Stimulated activated CD8-positive, alpha-beta memory T cell treated with anti-CD3 and anti-CD28 coated beads, Interleukin-12 subunit alpha, Interleukin-12 subunit beta, amount 100 ng/mL, for 4 hours (primary cell): ENCODE measurements around the gene PPP1R36.
A peak's percentile ranks its signal among the peaks of the same experiment; 100 is the strongest.
"Not testable (repeated sequence)": the region's sequence is repeated elsewhere in the genome, so short reads cannot be mapped to it uniquely, and the experiment has no call there.

Experiments used
- DNase-seq: peaks from one replicate; pipeline ENCODE4 v3.0.0-alpha.2; 2020; ENCODE audit warnings: low read depth

Gene PPP1R36, protein sequence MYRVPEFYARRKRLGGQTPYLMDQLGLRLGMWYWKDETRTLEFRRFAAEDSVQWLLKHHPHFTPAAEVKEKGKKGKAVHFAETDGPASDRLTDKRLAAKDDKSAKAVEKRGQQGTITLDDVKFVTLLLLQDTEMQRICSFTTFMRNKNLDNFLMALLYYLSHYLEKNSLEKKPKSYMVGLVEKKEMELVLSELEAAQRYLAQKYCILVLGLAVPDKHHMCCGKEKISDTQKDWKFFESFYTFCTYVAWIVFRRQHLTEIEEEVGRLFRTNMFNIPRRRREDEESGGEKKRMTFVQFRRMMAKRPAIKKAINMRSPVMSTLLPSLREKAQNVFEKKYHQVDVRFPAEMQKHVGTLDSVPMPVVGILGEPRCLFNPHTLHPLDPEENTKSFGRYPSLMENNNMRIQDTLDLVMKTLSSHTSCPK

DNA sequence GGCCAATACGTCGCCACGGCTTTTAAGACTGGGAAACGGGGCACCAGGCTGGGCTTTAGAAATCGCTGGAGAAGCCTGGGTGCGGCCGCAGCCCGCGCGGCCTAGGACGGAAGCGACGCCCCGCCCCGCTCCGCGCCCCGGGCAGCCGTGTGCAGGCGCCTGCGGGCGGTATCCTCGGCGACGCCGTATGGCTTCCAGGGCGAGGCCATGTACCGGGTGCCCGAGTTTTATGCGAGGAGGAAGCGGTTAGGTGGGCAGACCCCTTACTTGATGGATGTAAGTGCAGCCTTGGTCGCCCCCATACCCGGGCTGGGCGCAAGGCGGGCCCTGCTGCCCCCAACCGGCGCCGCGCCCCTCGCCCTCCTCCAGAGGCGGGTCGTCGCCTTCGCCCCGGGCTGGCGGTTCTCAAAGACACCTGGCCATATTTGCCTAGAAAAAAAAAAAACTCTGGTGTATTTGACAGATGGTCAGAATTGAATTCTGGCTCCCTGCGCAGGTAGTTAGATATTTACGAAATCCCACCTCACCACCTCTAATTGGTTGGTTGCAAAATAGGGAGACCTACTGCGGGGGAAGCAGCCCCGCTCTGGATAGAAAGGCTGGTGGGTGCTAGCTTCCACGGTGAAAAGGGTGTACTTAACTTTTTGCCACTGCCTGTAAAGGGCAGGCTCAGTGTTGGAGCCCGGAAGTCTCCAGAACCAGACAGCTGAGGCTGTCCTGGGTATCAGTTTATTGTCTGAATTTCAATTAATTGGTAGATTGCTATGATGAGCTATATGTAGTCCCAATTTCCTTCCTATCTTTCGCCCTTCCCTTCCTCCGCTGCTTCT lies at the start of gene PPP1R36:
TSS of gene PPP1R36 (plus strand) at position 171 of the 830 bp plus-strand sequence. CDS start at position 208, 37 bp downstream.
- DNase-seq: peak; percentile 10

DNA sequence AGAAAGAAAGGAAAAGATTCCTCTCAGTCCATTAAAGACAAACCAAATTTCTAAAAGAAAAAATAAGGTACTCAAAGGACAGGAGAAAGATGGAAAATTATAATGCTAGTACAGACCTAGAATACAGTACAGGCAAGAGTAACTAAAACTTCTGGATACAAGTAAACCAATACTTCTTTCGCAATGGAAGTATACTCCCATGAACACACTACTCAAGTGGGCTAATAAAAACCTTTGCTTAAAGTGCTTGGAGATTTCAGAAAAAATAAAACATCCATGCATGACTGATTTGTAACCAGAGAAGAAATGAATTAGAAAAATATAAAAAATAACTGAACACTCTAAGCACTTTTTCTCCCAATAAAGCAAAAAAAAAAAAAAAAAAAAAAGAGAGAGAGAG lies 49.7 kb upstream of the PPP1R36 start:
- DNase-seq: no peak

DNA sequence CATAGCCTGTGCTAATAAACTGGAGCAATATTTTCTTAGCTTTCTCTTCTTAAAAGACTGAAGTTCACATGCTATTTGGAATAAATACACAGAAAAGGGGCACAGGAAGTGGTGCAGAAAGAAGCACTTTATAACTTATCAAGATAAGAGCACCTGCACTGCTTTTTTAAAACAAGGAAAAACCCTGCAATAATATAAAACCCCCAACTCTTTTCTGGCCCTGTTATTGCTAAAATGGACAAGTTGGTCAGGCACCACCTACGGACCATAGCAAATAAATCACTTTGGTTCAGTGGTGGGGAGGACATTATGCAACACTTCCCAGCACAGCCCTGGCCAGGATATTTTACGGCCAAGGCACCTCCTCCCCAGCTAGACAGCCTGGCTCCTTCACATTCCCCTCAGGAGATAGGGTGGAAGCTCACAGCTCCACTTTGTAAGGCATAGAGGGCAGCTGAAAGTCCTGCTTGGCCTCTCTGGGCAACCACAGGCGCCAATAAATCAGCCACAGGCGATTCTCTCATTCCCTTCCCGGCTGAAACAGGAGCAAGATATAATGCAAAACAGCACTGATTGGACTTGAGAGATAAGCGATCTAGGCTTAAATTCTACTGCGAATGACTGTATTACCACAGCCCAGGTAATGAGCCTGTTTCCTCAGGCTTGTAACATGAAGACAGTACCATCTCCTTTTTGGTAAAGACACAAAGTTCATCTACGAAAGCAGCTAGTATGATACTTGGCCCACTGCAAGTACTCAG lies 48.2 kb upstream of the PPP1R36 start:
- no peak for DNase-seq

DNA sequence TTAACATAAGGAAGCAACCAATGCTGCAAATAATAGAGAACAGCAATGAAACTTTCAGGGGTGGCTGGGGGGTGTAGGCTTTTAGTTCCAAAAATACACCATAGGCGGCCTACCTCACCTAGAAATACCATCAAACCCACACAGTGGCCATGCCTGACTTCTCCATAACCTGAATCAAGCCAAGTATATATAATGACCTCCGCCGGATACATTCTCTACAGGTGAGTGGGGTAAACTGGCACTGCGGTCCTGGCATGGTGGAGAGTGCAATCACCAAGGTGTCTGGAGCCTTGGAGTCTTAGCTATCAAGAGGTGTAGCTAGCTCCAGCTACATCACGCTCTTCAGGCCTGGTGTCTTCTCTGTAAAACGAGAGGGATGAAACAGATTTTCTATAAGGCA lies 47.3 kb upstream of the PPP1R36 start:
- DNase-seq: no peak

DNA sequence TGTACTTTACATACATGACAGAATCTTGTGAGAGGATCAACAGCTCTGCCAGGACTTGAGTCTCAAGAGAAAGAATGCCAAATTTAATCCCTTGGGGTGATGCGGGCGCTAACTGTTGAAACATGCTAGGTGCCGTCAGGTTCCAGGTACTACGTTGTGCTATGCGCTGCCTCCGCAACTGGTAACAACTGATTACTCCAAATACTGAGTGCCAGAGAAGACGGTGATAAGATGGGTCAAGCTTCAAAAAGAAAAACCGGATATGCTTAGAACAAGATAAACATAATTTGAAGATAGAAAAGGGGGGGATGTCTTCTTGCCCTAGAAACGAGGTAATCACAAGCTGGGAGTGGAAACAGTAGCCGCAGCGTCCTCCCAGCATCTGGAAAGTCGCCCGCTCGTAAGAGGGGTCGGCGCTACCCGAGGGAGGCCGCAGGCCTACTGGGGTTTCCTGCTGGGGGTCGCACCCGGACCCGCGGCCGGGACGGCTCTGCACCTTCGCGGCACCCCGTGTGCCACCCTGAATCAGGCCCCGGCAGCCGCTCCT lies 46.8 kb upstream of the PPP1R36 start:
- no peak for DNase-seq

DNA sequence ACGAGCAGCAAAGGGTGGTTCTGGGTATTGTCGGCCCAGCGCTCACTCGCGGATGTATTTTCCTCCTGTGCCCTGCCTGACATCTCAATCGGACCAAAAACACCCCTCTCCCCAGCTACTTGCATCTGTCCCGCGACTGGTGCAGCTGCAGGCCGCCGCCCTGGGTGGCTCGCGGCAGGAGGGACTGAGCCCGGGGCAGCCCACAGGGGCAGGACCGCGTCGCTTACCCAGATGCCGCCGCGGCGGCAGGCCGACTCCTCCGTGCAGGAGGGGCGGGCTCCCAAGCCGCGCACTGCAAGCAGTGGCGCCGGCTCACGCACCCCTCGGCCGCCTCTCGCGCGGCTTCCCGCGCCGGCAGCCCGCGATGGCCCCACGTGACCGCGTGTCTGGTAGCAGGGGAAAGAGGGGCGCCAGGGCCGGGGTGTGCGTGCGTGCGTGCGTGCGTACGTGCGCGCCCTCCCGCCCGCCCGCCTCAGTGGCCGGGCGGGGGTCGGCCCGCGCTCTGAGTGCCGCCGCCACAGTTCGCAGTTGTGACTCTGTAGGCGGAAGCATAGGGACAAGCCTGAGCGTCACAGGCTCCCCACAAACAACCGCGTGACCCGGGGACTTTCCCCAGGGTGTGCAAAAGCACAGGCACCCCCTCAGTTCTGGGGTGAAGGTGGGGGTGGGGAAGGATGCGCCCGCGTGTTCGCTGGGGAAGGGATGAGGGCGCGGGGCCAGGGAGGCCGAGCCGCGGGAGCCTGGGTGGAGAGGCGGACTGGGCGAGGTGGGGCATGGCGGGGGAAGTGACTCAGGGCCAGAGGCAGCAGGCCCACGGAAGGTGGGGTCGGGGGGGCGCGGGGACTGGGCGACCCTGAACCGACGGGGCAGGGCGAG lies 46.1 kb upstream of the PPP1R36 start, which contains the start of gene ZBTB25:
TSS of gene ZBTB25 (minus strand) at position 405 of the 876 bp plus-strand sequence. CDS start 13,305 bp downstream, outside the sequence.
- peak; percentile 94 for DNase-seq

DNA sequence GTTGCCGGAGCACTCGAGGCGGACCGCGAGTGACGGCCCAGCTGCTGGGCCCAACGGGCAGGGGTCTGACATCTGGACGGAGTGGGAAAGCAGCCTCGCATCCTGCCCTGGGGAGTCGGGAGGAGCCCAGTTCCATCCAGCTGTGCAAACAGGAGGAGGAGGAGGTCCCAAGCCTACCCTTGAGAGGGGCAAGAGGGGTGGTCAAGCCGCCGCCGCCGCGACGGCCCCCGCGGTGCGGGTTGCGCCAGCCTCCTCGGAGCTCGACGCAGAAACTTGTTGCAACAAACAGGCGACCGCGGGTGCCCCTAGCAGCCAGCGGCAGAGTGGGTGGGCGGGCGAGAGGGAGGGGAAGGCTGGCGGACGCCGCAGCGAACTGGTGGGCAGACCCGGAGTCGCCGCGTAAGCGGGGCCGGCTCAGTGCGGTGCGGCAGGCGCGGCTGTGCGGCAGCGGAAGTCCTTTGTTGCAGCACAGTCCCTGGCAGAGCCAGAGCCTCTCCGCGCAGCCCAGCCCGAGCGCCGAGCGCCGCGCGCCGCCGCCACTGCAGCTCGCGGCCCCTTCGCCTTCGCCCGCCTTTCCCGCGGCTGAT lies 45.4 kb upstream of the PPP1R36 start, which contains the start of gene ZBTB1:
TSS of gene ZBTB1 (plus strand) at position 461 of the 587 bp plus-strand sequence. CDS start 16,735 bp downstream, outside the sequence.
- DNase-seq: peak; percentile 82

DNA sequence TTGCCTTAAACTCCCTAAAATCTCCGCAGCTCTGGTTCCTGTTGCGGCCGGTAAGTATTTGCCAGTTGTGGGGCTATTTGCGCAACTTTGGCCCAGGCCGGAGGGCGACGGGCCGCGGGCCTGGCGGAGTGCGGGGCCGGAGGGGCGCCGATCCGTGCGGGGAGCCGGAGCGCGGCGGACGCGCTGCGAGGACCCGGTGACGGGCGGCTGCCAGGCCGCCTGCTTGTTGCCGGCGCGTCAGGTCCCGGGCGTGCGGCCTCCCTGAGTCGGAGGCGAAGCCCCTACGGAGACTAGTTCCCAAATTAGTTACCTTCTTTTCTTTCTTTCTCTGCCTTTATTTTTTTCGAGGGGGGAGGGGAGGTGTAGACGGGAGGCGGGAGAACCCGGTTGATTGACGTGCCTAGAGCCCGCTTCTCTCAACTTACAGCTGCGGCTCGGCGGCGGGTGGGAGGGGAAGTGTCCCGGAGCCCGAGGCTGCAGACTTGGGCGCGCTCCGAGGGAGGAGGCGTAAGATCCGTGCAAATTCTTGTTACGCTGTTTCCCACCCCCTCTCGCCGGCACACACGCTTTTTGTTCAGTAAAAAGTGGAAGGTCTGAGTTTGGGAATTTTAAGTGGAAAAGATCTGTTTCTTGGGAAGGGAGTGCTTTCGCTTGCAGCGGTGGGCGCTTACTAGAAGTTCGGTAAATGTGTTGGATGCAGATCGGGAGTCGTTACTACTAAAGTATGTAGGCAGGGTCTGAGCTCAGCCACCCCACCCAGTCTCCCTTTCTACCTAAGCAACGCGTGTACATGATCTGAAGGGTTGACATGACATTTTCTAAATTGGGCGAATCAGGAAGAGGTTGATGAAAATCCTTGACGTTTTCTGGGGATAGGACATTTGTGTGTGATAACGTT lies 44.6 kb upstream of the PPP1R36 start:
- DNase-seq: peak; percentile 69

DNA sequence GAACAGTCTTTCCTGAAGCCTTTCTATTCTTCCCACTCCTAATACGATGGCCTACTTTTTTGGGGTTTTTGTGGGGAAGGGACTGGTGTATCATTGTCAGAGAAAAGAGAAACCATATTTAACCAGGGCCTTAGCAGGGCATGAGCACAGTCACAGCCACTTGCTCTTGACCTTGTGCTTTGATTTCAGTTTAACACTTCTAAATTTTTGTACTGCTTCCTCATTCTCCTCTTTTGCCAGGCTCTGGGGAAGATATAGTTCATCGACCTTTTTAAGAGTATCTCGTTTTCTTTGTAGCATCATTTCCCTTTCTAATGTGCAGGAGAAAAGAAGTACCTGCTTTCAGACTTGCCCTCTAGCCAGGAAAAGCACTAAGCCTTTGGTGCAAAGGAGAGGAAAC lies 43.0 kb upstream of the PPP1R36 start:
- no peak for DNase-seq

DNA sequence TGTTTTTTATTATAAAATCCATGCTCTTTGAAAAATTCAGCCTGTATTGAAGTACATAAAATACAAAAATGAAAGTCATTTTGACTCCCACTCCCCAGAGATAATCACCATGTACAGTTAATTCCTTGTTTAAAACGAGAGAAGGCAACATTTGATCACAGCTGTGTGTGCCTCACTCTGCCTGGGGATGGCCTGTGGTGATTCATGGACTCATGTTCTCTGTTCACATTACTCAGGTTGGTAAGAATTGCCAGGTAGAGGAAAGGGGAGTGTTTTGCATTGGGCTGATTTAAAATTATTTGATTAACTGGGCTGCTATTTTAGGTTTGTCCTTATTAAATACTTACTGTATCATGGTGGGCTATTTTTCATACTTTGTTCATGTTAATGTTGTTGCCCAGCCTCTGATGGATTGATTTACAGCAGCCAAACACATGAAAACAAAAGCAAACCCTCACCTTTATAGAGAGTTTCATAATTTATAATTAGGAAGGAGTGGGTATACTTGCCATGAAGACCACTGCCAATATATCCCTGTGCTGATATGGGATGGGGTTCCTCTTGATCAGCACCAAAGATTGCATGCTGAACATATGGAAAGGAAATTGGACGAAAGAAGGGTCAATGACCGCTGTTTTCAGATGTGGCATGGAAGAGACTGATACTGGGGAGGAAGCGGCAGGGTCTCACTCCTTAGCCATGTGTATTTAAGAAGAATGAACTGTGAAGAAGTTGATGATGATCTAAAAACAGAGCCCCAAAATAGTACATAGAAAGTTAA lies 42.2 kb upstream of the PPP1R36 start:
- DNase-seq: no peak

DNA sequence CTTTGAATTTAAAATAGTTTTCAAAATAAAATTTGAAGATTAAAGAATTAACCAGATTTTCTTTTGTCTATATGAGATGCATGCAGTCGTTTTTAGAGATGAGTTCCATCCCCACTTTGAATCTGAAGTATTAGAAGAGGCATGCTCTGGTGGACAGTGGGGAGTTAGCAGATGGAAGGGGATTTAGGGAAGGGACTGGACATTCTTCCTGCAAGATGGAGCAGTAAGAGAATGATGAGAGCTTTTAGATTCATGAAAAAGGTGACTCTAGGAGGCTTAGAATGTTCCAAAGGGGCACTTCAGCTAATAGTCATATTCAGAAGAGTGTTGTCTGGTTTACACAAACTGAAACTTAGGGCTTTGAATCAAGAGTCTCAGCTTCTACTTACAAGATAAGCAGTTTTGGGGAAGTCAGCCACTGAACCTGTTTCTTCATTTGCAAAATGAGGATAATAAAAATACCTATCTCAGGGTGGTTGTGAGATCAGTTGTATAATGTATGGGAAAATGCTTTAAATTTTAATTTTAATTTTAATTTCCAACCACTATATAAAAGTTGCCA lies 41.5 kb upstream of the PPP1R36 start:
- DNase-seq: no peak

DNA sequence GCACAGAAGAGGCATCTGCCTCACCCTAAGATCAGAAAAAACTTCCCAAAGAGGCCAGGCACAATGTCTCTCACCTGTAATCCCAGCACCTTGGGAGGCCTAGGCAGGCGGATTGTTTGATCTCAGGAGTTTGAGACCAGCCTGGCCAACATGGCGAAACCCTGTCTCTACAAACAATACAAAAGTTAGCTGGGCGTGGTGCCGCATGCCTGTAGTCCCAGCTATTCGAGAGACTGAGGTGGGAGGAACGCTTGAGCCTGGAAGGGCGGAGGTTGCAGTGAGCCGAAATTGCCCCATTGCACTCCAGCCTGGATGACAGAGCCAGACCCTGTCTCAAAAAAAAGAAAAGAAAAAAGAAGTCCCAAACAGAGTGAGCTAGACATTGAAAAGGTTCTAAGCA lies 40.7 kb upstream of the PPP1R36 start:
- no peak for DNase-seq

DNA sequence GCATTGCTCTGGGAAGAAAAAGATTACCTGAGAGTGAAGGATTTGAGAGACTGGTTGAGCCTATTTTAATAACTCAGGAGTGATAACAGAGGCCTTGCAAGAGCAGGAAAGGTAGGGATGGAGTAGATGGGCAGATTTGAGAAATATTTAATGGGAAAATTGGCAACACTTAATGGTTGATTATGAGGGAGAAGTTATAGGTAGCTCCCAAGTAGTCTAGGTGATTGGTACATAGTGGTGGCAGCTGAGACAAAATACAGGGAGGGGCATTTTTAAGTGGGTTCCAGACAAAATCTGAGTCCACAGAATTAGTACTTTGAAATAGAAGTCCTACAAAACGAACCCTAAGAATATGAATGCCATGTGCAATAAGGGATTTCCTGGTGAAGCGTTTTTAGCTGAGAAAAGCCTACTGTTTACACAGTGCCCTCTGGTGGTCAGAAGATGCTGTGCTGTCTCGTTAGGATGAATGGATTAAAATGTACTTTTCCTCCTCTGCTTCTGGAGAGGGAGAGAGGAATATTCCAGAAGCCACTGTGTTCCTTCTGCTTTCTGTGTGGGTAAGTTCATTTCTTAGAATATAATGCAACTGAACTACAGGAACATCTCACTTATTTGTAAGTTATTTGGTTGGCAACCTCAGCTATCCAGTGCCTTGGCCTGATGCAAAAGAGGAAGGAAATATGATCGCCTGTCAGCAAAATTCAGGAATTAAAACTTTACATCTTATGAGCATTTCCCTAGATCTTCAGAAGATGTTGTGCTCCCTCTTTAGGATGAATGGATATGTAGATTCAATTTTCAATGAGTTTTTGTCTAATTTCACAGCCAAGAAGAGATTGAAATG lies 38.7 kb upstream of the PPP1R36 start:
- no peak for DNase-seq

DNA sequence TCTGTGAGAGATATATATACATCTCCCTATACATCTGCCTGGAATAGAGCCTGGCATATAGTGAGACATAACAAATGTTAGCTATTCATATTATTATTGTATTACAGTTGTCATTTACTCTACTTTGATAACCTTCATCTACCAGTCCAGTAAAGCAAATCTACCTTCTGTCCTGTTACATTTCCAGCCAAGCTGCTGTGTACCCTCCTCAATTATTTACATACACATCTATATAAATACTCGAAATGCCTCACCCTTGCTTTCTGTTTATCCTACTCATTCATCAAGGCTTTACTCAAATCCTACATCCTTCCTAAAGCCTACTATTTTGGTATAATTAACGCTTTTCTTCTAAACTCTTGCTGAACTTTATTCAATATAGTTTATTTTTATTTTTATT lies 36.5 kb upstream of the PPP1R36 start:
- no peak for DNase-seq

DNA sequence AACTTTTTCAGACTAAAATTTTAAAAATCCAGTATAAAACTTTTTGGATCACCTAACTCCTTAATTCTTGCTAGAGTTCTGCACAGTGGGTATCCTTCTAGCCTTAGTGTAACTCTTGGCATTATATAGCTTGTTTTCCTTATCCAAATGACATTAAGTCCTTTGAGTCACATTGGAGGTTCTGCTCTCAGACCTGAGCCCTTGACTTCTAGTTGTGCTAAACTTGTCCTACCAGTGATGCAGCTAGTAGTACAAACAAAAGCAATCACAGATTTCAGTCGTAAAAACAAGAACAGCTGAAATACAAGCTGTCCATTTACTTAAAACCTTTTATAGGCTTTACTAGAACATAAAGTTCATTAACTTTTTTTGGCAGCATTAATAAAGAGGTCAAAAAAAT lies 34.7 kb upstream of the PPP1R36 start:
- DNase-seq: no peak

DNA sequence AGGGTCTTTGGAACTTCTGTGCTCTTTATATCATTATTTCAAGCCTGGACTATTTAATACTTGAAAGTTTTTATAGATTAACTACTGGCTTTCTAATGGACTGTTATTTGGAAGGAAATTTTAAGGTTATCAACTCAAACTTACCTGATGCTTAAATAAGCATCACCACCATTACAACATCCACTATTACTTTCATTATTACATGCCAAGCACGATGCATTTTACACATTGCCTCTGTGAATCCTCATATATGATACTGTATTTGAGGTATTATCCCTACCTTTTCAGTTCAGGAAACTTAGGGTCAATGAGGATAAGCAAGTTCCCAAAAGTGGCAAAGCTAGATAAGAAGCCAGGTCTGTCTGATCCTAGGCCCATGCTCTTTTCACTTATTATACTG lies 32.8 kb upstream of the PPP1R36 start:
- DNase-seq: no peak

DNA sequence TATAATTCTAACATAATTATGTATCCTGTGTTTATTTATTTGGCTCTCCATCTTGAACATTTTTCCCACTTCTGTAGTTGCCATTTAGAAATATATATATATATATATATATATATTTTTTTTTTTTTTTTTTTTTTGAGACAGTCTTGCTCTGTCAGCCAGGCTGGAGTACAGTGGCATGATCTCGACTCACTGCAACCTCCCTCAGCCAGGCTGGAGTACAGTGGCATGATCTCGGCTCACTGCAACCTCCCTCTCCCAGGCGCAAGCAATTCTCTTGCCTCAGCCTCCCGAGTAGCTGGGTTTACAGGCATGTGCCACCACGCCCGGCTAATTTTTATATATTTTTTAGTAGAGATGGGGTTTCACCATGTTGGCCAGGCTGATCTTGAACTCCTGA lies 32.1 kb upstream of the PPP1R36 start:
- not testable (repeated sequence) for DNase-seq
